SK-N-SH (cell line): ENCODE results near the gene AHSP.

Experiments used
- FOXJ3 ChIP-seq: sonication (generic); formaldehyde crosslinking; IDR thresholded peaks from 2 replicates; pipeline ENCODE4 v1.5.1; 2020; ENCODE audit warnings: mild to moderate bottlenecking, missing genetic modification reagents
- POLR2AphosphoS5 ChIP-seq: IDR thresholded peaks from 2 replicates; pipeline ENCODE4 v1.6.1; 2012; ENCODE audit warnings: low read depth, low read length
- TAF1 ChIP-seq: IDR thresholded peaks from 2 replicates; pipeline ENCODE4 v1.6.1; 2012; ENCODE audit warnings: low read depth, mild to moderate bottlenecking, low read length, moderate library complexity, borderline replicate concordance
- TF ChIP-seq, protein P1 (sequence below): fragments of 200-600 bp; sonication (generic); IDR thresholded peaks from 2 replicates; pipeline ENCODE4 v1.6.1; 2017; ENCODE audit warnings: antibody characterized with exemption, mild to moderate bottlenecking, moderate library complexity

- TF ChIP-seq POLR2AphosphoS5, result no peak
- TF ChIP-seq, protein P1, sequence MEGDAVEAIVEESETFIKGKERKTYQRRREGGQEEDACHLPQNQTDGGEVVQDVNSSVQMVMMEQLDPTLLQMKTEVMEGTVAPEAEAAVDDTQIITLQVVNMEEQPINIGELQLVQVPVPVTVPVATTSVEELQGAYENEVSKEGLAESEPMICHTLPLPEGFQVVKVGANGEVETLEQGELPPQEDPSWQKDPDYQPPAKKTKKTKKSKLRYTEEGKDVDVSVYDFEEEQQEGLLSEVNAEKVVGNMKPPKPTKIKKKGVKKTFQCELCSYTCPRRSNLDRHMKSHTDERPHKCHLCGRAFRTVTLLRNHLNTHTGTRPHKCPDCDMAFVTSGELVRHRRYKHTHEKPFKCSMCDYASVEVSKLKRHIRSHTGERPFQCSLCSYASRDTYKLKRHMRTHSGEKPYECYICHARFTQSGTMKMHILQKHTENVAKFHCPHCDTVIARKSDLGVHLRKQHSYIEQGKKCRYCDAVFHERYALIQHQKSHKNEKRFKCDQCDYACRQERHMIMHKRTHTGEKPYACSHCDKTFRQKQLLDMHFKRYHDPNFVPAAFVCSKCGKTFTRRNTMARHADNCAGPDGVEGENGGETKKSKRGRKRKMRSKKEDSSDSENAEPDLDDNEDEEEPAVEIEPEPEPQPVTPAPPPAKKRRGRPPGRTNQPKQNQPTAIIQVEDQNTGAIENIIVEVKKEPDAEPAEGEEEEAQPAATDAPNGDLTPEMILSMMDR, result no peak
- no peak for TF ChIP-seq FOXJ3 (CRISPR knock-in tag)
- TF ChIP-seq TAF1, result no peak
Observed at GRCh38 chr16:31487720-31488467, 39.8 kb upstream of the AHSP start.
